DMS53 treated with DMSO at 0.1 percent for 48 hours (cell line): Measurements from ENCODE around the gene C5orf15.
"Not testable (repeated sequence)": the region's sequence is repeated elsewhere in the genome, so short reads cannot be mapped to it uniquely, and the experiment has no call there.

Source experiments
- DNase-seq: peaks from one replicate; lab custom pipeline; 2025; ENCODE audit not compliant: unreplicated experiment; lab: John Stamatoyannopoulos, UW

Gene C5orf15

DNA sequence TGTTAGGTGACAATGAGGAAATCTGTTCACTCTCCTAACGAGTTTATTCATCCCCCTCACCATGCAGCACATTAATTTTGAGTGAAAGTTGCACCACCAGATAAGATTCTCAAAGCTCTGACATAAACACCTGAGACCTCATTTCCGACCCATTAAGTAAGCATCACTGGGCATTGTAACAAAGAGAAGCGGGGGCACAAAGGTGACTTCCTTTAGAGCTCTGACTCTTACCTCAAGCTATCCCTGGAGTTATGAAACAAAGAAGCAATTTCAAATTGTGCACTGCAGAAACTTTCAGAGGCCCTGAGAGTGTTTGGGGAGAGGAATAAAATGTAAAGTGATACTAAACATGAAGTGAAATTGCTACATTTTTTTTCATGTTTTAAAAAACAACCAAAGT, 29.5 kb downstream of the C5orf15 start:
- DNase-seq, result no peak

DNA sequence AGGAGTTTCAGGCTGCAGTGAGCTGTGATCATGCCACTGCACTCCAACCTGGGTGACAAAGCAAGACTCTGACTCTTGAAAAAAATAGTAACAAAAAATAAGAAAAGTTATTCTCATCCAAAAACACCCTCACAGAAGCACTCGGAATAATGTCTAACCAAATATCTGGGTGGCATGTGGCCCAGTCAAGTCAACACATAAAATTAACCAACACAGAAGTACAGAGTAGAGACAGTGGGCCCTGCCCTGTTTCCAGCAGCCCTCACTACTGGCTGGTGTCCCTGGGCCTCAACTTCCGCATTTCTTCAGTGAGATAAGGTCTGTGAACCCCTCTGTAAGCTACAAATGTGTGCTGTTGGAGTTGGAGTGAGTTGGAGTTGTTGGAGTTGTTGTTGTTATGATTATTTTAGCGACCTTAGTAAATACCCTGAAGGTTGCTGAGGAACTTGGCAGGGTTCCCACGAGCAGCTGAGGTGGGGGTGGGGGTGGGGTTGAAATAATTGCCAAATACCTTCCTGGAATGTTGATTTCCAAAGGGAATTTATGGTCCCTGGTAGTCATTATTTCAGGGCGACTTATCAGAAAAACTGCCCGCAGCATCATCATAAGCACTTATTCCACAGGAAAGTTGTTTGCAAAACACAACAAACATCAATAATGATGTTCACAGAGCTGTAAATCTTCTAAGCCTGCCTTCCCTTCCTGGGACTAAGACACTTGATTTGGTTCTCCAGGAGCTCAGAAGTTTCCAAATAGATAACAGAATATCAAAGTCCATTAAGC, 30.2 kb downstream of the C5orf15 start:
- no peak for DNase-seq

DNA sequence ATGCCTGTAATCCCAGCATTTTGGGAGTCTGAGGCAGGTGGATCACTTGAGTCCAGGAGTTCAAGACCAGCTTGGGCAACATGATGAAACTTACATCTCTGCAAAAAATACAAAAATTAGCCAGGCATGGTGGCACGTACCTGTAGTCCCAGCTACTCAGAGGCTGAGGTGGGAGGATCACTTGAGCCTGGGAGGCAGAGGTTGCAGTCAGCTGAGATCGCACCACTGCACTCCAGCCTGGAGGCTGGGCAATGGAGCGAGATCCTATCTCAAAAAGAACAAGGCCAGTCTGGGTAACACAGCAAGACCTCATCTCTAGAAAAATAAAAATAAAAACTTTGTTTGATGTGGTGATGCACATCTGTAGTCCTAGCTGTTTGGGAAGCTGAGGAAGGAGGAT, 30.8 kb downstream of the C5orf15 start:
- not testable (repeated sequence) for DNase-seq

DNA sequence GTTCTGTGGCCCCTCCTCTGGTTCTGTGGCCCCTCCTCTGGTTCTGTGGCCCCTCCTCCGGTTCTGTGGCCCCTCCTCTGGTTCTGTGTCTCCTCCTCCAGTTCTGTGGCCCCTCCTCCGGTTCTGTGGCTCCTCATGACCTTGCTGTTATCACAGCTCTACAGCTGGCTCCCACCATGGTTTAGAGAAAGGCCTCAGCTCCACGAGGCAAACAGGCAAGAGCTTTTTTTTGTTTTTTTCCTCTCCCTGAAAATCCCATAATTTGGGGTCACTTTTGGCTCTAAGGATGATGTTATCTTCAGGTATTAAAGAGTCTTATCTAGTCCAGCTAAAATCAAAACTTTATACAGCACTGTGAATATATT, 31.8 kb downstream of the C5orf15 start:
- no peak for DNase-seq

DNA sequence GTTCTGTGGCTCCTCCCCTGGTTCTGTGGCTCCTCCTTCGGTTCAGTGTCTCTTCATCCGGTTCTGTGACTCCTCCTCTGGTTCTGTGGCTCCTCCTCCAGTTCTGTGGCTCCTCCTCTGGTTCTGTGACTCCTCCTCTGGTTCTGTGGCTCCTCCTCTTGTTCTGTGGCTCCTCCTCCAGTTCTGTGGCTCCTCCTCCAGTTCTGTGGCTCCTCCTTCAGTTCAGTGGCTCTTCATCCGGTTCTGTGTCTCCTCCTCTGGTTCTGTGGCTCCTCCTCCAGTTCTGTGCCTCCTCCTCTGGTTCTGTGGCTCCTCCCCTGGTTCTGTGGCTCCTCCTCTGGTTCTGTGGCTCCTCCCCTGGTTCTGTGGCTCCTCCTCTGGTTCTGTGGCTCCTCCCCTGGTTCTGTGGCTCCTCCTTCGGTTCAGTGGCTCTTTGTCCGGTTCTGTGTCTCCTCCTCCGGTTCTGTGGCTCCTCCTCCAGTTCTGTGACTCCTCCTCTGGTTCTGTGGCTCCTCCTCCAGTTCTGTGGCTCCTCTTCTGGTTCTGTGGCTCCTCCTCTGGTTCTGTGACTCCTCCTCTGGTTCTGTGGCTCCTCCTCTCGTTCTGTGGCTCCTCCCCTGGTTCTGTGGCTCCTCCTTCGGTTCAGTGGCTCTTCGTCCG, 32.3 kb downstream of the C5orf15 start:
- not testable (repeated sequence) for DNase-seq

DNA sequence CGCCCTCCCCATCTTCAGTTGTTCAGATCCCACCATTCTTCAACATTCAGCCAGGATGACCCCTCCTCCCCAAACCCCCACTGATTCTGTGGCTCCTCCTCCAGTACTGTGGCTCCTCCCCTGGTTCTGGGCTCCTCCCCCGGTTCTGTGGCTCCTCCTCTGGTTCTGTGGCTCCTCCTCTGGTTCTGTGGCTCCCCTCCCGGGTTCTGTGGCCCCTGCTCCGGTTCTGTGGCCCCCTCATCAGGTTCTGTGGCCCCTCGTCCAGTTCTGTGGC, 32.8 kb downstream of the C5orf15 start:
- no peak for DNase-seq

DNA sequence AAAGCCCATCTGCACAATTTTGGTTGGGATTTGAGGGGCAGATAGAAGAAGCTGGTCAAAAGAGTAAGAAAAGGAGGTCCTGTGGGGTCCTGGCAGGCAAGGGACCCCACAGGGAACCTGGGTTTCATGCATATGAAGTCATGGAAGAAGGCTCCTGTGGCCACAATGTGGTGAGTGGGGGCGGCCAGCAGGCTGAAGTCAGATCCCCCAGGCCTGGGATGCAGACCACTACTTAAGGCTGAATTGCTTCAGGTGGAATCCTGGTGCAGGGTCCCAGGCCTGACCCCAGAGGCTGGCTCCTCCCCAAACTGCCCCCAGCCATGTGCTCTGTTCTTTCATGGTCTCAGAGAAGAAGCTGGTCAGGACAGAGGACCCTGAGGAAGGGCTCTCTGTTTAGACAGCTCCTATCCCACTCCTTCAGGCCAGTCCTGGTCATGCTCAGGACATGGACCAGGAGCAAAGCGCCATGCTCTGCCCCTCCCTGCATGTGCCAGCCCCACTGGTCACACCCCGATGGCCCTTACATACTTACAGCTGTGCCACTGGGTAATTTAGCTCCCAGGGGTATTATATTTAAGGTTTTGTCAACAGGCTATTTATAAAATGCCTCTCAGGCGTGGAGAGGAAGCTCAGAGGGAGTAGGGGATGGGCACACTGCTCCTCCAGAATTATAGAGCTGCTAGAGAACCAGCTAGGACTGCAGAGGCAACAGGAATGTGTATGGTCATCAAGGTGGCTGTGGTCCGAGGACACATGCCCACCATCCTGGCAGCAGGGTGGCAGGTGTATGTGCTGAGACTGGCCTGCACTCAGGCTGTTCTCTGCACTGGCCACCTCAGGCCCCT, 33.4 kb downstream of the C5orf15 start:
- DNase-seq, result peak; percentile 21

DNA sequence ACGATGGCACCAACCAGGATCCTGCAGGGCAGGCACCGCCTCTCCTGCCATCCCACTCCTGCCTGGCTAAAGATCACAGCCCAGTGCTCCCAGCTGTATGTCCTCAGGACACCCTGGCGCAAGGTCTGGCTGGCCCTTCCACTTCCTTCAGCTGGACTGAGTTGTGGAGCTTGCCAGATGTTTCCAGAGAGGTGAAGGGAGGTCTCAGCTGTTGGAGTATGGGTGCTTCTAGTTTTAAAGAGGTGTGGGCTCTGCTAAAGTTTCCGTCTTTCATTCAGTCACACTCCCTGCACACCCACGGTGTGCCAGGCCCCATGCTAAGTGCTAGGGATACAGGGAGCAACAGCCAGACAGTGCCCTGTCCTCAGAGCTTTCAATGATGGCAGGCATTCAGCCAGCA, 34.1 kb downstream of the C5orf15 start:
- no peak for DNase-seq

DNA sequence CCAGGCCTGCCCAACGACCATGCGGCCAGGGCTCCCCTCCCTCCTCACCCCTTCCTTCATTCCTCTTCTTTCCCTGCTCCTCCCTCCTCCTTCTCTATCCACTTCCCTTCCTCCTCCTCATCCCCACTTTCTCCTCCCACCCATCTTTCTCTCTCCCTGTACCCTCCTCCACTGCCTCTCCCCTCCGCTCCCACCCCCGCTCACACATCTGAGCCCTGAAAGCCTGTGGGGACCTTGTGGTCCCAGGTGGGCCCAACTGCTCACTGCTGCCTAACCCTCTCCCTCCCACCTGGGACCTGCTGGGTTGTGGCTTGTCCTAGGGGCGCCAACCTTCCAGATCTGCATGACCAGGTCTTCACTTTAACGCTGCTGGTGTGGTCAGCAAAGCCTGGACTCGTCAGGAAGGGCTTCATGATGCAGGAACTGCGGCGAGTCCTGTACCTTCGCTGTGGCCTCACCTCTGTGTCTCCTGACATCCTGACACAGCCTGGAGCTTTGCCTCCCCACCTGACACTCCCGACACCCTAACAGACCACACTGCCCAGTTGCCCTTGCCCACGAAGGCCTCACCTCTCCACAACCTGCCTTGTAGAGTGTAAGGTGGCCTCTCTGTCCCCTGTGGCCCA, 34.6 kb downstream of the C5orf15 start:
- DNase-seq, result no peak

DNA sequence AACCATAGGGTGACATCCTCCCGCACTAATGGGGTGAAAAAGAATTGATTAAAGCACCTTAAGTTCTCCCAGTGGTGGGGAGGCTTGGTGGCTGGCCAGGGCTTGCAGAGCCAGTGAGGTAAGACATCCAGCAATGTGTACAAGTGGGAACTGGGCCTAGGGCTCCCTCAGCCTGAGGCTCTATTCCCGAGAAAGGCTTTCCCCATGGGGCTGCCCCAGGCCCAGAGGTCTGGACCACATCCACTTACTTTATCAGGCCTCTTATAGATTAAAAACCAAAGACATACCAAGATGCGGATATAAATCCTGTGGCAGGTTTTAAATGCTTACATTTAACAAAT, 35.3 kb downstream of the C5orf15 start:
- DNase-seq, result no peak

DNA sequence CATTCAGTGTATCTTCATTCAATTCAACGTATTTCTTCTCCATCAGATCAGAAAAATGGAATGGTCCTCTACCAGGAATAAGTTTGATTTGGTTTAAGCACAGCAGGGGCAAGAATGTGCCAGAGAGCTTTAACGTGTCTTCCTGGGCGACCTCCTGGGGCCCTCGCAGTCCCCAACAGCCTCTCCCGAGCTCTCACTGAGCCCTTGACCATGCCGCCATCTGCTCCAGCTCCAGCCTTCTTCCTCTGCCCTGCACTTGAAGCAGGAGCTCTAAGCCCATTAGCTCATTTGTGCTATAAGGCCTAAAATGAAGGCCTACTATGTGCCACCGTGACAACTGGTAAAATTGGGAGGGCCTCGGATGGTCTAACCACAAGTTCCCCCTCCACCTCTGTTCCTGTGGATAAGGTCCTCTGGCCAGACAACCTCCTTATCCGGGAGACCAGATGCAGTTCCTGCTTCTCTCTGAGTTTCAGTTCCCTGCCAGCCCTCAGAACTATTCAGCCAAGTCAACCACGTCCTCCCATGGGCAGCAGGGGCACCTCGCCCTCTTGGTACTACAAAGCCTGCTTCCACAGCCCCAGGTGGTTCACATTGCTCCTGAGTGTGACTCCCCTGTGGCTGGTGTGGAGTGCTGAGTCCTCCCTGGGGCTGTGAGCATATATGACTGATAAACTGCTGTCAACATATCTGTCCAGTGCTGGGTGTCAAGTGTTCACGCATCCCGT, 35.8 kb downstream of the C5orf15 start:
- DNase-seq, result no peak

DNA sequence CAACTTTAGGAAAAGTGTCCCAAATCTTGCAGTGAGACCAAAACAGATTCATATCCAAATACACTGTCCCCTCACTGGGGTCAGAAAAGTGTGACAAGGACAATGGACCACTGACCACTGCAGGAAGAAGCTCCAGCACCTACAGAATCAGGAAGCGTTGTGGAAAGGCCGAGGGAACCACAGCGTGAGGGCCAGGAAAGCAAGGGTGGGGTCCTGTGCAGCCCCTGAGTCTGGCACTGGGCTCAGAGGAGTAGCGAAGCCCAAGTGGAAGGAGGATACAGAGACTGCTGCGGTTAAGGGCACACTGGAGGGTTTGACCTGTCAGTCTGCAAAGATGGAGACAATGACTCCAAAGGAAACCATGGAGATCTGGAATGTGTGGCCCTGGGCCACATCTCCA, 36.9 kb downstream of the C5orf15 start:
- DNase-seq, result no peak

DNA sequence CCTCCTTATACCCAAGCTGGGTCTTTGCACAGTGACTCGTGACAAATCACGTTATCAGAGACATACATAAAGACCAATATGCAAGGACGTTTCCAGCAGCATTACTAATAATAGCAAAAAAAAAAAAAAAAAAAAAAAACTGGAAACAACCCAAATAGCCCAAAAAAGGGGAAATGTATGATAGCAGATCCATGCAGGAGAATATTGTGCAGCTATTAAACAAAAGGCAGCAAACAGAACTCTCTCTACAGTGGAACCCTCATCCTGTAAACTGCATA, 37.7 kb downstream of the C5orf15 start:
- no peak for DNase-seq

DNA sequence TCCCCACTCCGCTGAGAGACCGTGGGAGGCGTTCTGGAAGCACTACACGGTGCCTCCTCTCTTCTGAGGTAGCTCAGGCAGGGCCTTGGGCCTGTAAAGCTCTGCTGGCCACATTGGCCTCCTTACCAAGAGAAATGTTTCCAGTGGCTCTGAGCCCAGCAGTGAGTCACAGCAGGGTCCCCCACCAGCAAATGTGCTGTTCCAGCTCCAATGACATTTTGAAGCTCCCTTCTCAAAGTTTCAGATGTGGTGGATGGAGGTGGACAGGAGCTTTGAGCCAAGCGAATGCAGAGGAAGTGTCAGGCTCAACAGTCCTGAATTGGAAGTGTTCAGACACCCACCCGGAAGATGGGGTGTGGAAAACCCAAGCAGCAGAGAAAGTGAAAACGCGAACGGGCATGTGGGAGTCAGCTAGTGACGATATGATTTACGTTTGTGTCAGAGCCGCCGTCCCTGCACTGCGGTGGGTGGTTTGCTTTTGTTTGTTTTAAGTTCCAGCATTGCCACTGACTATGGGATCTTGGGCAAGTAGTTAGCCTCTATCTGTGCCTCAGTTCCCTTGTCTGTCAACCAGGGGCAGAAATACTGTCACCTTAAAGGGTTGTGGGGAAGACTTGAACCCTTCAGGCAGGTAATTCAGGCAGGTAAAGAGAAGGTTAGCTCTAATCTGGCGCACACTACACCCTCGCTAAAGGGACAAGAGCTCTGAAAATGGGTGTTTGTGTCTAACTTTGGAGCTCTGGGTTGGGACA, 38.2 kb downstream of the C5orf15 start:
- no peak for DNase-seq

DNA sequence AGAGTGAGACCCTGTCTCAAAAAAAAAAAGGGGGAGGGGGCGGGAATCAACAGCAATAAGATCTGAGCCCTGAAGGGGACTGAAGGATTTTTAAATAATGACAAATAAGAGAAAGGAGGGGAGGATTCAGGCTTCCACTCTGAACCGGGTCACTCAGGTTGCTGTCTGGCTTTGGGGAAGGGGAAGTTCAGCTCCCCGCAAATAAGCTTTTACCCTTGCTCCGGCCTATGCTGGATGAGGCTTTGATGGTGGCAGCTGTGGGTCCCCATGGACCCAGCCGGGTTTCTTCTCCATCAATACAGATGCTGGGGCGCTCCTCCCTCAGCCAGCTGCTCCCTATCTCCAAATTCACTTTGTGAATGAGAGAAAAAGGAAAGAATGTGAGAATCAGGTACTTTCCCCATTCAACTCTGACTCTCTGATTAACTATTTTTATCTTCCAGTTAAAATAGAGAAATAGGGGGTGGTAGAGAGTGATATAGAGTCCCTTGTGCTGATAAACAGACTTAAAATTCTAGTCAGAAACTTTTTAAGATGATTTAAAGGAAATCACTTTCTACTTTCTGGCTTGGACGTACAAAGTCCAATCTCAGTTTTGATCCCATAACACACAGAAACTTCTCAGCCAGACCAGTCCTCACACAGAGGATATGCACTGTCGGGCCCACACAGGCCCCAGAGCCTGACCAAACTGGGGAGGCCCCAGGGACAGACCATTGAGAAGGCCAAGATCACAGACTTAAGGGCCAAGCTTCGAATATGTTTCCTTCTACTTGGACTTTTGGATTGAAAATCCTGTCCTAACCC, 39.6 kb downstream of the C5orf15 start:
- DNase-seq, result no peak

DNA sequence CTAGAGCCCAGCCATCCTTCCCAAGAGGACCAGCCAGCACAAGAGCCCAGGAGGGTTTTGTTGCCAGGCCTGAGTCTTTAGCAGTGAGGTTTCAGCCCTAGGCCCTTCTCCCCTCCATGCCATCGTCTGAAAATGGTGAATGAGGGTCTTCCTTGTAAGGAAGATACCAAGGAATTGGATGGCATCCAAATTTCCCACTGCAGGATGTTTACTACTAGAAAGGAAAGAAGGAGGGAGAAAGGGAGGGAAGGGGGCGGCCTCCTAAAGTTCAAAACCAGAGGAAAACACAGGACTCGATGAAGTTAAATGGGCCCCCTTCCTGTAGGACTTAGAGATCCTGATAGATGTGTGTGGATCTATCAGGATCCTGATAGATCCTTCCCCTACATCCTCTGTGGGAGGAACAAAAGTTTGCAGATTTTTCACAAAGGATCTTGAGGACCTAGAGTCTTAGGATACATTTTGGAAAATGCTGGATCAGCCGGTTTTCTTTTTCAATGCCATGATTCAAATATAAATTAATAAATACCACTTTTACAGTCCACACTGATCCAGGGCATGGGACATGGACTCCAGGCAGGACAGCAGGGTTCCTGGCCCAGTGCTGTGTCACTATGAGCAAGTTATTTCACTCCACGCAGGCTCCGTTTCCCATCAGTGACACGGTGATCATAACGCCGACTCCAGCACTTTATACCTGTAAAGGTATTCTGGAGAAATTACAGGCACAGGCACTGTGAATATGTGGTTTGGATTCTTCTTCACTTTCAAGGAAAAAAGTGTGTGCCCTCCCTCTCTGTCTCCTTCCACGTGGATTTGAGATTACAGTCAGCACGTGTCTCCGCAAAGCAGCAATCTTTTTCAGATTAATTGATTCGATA, 40.9 kb downstream of the C5orf15 start:
- DNase-seq, result no peak

DNA sequence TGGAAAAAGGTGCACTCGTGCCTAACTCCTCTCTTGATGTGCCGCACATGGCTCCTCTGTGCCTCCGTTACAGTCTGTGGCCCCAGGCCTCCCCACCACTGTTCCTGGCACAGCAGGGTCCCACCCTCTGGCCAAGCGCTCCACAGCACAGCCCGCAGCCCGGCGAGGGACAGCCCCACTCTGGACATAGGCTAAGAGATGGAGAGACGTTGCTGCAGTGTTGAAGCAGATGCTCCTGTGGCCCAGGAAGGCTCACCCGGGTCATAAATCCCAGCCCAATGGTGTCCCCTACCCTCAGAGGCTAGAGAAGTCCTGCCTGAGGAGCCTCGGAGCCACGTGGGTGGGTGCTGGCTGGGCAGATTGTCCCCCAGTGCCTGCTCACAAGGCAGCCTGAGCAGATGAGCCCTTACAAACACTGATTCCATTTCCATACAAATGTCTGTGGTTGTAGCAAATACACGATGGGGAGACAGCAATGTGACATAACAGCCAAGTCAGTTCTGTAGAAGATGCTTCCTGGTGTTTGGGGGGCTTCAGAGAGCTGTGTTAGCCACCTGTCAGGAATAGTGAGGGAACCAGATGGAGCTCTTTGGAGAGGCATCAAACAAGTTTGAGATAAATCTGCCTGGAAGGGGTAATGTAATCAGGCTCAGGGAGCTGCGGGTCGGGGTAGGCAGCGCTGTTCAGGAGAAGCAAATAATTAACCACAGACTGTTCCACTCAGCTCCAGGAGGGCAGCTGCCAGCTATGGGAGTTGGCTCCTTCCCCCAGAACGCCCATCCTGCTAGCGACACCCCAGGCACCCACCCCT, 41.7 kb downstream of the C5orf15 start:
- DNase-seq, result peak; percentile 56

DNA sequence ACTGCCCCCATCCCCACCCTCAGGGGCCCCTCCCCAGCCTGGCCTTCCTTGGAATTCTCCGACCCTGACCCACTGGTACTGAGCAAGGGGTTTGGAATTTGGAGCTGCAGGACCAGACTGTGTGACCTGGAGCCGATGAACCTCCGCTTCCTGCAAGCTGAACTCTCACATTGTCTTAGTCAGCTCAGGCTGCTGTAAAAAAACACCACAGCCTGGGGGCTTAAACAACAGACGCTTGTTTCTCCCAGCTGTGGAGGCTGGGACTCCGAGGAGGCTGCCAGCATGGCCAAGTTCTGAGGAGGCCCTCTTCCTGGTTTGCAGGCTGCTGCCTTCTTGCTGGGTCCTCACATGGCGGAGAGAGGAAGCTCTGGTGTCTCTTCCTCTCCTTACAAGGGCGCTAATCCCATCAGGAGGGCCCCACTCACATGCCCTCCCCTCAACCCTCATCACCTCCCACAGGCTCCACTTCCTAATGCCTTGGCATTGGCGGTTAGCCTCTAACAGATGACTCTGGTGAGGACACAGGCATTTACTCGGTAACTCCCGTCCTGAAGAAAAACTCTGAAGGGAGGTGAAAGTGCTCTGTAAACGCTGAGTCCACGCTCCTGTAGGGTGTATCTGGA, 42.4 kb downstream of the C5orf15 start:
- DNase-seq, result no peak
